ENCODE data around the gene CABCOCO1.

Gene CABCOCO1

DNA sequence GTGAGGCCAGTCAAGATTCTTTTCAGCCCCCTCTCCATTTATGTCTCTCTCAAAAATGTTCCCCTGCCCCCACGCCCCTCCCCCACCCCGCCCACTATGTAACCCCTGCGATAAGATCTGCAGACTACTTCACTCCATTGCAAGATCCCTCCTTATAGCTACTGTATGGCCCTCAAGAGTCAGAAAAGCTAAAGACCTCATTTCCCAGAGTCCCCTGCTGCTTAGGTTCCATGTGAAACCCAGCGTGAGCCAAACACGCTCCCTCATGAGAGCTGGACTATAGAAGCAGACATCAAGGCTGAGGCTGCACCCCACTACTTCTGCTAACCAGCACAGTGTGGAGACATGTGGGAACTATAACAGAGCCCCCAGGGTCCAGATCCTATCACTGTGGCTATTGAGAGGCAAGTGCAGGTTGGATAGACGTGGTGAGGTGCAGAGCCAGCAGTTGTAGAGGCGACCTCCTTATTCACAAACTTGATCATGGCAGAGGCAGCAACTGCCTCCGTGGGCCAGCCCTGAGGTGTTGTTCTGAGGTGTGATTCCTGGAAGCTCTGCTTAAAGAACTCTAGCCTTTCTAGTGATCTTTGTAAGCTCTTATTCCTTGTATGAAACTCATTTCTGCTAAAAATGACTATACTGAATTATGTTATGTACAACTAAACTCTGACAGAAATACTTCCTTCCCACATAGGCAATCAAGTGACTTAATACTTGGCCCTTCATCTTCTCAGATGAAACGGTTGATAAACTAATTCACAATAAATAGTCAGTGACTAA lies 121.8 kb downstream of the CABCOCO1 start:
- no peaks in the 10 kb centered on the region for H3K36me3 ChIP-seq (ENCODE audit: control insufficient read depth, insufficient read depth, low read length)
- H3K27me3 ChIP-seq (ENCODE audit: control insufficient read depth, insufficient read depth, low read length), result no peaks in the 10 kb centered on the region
- H3K4me1 ChIP-seq (ENCODE audit: control insufficient read depth, insufficient read depth, low read length), result no peaks in the 10 kb centered on the region
- H3K27ac ChIP-seq (ENCODE audit: low read length), result no peak overlapping the region
- H3K9me3 ChIP-seq (ENCODE audit: control insufficient read depth, insufficient read depth, low read length), result no peaks in the 10 kb centered on the region
- no peak overlapping the region for H3K4me3 ChIP-seq (ENCODE audit: low read length)
- no CpG with 5 or more reads among the region's 9 CpGs for WGBS (ENCODE audit: insufficient coverage, insufficient read length)
- DNase-seq (ENCODE audit: low read depth, low spot score), result no peak

- Histone ChIP-seq H3K4me1 (ENCODE audit: control insufficient read depth, insufficient read depth, low read length) (no peaks in the 10 kb centered on the region), H3K27ac (ENCODE audit: low read length) (no peak overlapping the region), H3K9me3 (ENCODE audit: control insufficient read depth, insufficient read depth, low read length) (no peaks in the 10 kb centered on the region), H3K36me3 (ENCODE audit: control insufficient read depth, insufficient read depth, low read length) (no peaks in the 10 kb centered on the region), H3K4me3 (ENCODE audit: low read length) (no peak overlapping the region), H3K27me3 (ENCODE audit: control insufficient read depth, insufficient read depth, low read length) (no peaks in the 10 kb centered on the region)
- DNase-seq (ENCODE audit: low read depth, low spot score), result no peak
- WGBS (ENCODE audit: insufficient coverage, insufficient read length), result no CpG with 5 or more reads among the region's 3 CpGs
Observed at GRCh38 chr10:61785473-61786105, 122.9 kb downstream of the CABCOCO1 start.

DNA sequence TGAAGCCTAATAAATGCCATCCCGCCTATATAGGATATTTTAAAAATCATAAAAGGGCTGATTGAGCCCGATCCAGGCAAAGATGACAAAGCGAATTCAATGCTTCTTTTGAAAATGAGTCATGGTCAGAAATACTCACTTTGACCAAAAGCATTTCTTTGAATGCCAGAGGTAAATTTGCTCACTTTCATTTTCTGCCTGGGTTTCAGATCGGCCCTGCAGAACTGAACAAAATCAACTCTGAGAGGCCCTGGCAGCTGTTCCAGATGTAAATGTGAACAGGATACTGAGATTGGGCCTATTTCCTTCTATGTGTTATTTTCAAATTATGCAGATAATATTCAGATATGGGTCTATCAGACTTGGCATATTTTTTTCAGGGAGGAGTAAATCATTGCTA lies 124.0 kb downstream of the CABCOCO1 start:
- Histone ChIP-seq H3K4me3 (ENCODE audit: low read length) (no peak overlapping the region), H3K9me3 (ENCODE audit: control insufficient read depth, insufficient read depth, low read length) (no peaks in the 10 kb centered on the region), H3K27ac (ENCODE audit: low read length) (no peak overlapping the region), H3K27me3 (ENCODE audit: control insufficient read depth, insufficient read depth, low read length) (no peaks in the 10 kb centered on the region), H3K4me1 (ENCODE audit: control insufficient read depth, insufficient read depth, low read length) (no peaks in the 10 kb centered on the region), H3K36me3 (ENCODE audit: control insufficient read depth, insufficient read depth, low read length) (no peaks in the 10 kb centered on the region)
- no CpG with 5 or more reads among the region's 4 CpGs for WGBS (ENCODE audit: insufficient coverage, insufficient read length)
- DNase-seq (ENCODE audit: low read depth, low spot score), result no peak

- Histone ChIP-seq H3K27ac (ENCODE audit: low read length) (no peak overlapping the region), H3K4me1 (ENCODE audit: control insufficient read depth, insufficient read depth, low read length) (no peaks in the 10 kb centered on the region)
- no CpG with 5 or more reads among the region's 3 CpGs for WGBS (ENCODE audit: insufficient coverage, insufficient read length)
Observed at GRCh38 chr10:61787170-61787569, 124.4 kb downstream of the CABCOCO1 start.

DNA sequence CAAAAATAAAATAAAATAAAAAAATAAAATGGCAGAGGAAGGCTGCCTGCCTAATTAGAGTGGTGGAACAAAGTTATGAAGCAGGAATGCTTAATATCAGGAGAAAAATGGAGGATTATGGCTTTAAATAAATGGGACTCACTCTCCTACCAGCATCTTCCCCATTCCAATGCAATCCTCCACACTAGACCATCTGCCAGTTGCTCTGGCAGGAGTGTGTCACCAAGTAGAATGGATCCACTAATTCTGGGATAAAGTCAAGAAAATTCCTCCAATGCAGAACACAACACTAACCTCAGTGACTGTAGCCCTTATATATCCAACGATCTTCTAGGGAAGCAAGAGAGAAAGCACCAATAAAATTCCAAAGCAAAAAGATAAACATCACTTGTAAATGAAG lies 126.3 kb downstream of the CABCOCO1 start:
- WGBS (ENCODE audit: insufficient coverage, insufficient read length), result no CpG with 5 or more reads among the region's 1 CpG
- no peak overlapping the region for H3K27ac ChIP-seq (ENCODE audit: low read length)
- H3K9me3 ChIP-seq (ENCODE audit: control insufficient read depth, insufficient read depth, low read length), result no peaks in the 10 kb centered on the region
- DNase-seq (ENCODE audit: low read depth, low spot score), result no peak
- H3K36me3 ChIP-seq (ENCODE audit: control insufficient read depth, insufficient read depth, low read length), result no peaks in the 10 kb centered on the region
- no peaks in the 10 kb centered on the region for H3K4me1 ChIP-seq (ENCODE audit: control insufficient read depth, insufficient read depth, low read length)
- H3K27me3 ChIP-seq (ENCODE audit: control insufficient read depth, insufficient read depth, low read length), result no peaks in the 10 kb centered on the region
- H3K4me3 ChIP-seq (ENCODE audit: low read length), result no peak overlapping the region

More at GRCh38 chr10:61787170-61787569, 124.4 kb downstream of the CABCOCO1 start:
- no peak for DNase-seq (ENCODE audit: low read depth, low spot score)
- Histone ChIP-seq H3K27me3 (ENCODE audit: control insufficient read depth, insufficient read depth, low read length) (no peaks in the 10 kb centered on the region), H3K9me3 (ENCODE audit: control insufficient read depth, insufficient read depth, low read length) (no peaks in the 10 kb centered on the region), H3K36me3 (ENCODE audit: control insufficient read depth, insufficient read depth, low read length) (no peaks in the 10 kb centered on the region), H3K4me3 (ENCODE audit: low read length) (no peak overlapping the region)

GRCh38 chr10:61791216-61791615 lies 128.5 kb downstream of the CABCOCO1 start:
- Histone ChIP-seq H3K9me3 (ENCODE audit: control insufficient read depth, insufficient read depth, low read length) (no peaks in the 10 kb centered on the region), H3K36me3 (ENCODE audit: control insufficient read depth, insufficient read depth, low read length) (no peaks in the 10 kb centered on the region), H3K4me1 (ENCODE audit: control insufficient read depth, insufficient read depth, low read length) (no peaks in the 10 kb centered on the region), H3K4me3 (ENCODE audit: low read length) (no peak overlapping the region), H3K27ac (ENCODE audit: low read length) (no peak overlapping the region), H3K27me3 (ENCODE audit: control insufficient read depth, insufficient read depth, low read length) (no peaks in the 10 kb centered on the region)
- DNase-seq (ENCODE audit: low read depth, low spot score), result no peak
- WGBS (ENCODE audit: insufficient coverage, insufficient read length), result no CpG with 5 or more reads among the region's 2 CpGs

DNA sequence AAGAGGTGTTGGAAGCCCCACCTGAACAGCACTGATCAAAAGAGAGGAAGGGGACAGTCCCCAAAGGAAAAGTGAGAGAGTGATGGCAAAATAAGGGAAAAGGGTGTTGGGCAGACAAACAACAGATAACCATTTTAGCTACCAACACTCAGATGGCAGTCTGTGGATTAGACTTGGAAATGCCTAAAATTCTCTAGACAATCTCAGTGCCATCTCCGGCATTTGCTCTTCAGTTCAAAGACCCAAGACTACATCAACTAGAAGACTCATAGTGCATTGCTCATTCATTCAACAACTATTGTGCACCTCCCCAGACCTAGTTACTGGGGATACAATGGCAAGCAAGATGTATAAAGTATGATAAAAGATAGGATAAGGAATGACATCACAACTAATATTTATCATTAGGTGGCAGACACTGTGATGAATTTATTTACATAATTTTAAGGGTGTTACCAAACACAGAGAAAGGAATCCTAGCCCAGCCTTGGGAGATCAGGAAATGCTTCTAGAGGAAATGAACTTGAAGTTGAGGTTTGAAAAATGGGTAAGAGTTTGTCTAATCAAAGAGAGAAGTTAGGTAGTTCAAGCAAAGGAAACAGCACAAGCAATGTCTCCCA lies 129.5 kb downstream of the CABCOCO1 start:
- Histone ChIP-seq H3K4me3 (ENCODE audit: low read length) (no peak overlapping the region), H3K27ac (ENCODE audit: low read length) (no peak overlapping the region), H3K9me3 (ENCODE audit: control insufficient read depth, insufficient read depth, low read length) (no peaks in the 10 kb centered on the region), H3K36me3 (ENCODE audit: control insufficient read depth, insufficient read depth, low read length) (no peaks in the 10 kb centered on the region), H3K4me1 (ENCODE audit: control insufficient read depth, insufficient read depth, low read length) (no peaks in the 10 kb centered on the region), H3K27me3 (ENCODE audit: control insufficient read depth, insufficient read depth, low read length) (no peaks in the 10 kb centered on the region)
- DNase-seq (ENCODE audit: low read depth, low spot score), result no peak
- no CpG with 5 or more reads among the region's 1 CpG for WGBS (ENCODE audit: insufficient coverage, insufficient read length)

DNA sequence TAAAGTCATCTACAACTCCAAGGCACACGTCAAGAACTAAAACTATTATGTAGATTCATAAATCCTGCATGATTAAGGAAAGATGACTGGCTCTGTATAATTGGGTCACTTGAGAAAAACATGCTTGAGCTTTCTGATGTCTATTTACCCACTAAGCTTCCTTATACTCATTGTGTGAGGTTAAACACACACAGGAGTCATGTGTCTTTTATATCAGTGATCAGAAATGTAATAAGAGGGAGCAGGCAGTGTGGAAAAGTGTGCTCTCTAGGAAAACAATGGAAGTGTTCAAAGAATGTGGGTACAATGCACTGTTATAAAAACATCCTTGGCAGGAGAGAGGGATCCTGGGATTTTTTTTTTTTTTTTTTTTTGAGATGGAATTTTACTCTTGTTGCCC lies 130.2 kb downstream of the CABCOCO1 start:
- Histone ChIP-seq H3K27me3 (ENCODE audit: control insufficient read depth, insufficient read depth, low read length) (no peaks in the 10 kb centered on the region), H3K36me3 (ENCODE audit: control insufficient read depth, insufficient read depth, low read length) (no peaks in the 10 kb centered on the region), H3K4me1 (ENCODE audit: control insufficient read depth, insufficient read depth, low read length) (no peaks in the 10 kb centered on the region), H3K27ac (ENCODE audit: low read length) (no peak overlapping the region), H3K9me3 (ENCODE audit: control insufficient read depth, insufficient read depth, low read length) (no peaks in the 10 kb centered on the region), H3K4me3 (ENCODE audit: low read length) (no peak overlapping the region)
- DNase-seq (ENCODE audit: low read depth, low spot score), result no peak
- WGBS (ENCODE audit: insufficient coverage, insufficient read length), result no CpG with 5 or more reads among the region's 1 CpG

GRCh38 chr10:61793760-61794703 lies 131.3 kb downstream of the CABCOCO1 start:
- no peak overlapping the region for H3K4me3 ChIP-seq (ENCODE audit: low read length)
- no peak overlapping the region for H3K27ac ChIP-seq (ENCODE audit: low read length)
- no CpG with 5 or more reads among the region's 5 CpGs for WGBS (ENCODE audit: insufficient coverage, insufficient read length)

DNA sequence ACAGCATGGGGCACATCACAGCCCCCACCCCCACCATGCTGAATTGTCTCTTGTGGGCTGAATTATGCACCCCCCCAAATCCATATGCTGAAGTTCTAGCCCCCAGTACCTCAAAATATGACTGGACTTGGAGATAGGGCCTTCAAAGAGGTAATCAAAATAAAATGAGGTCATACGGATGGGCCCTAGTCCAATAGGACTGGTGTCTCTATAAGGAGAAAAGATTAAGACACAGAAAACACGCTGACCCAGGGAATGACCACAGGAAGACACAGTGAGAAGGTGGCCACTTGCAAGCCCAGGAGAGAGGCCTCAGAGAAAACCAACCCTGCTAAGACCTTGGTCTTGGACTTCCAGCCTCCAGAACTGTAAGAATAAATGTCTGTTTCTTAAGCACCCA lies 132.4 kb downstream of the CABCOCO1 start:
- no peak overlapping the region for H3K4me3 ChIP-seq (ENCODE audit: low read length)
- no peaks in the 10 kb centered on the region for H3K36me3 ChIP-seq (ENCODE audit: control insufficient read depth, insufficient read depth, low read length)
- H3K27ac ChIP-seq (ENCODE audit: low read length), result no peak overlapping the region
- H3K27me3 ChIP-seq (ENCODE audit: control insufficient read depth, insufficient read depth, low read length), result no peaks in the 10 kb centered on the region
- no peaks in the 10 kb centered on the region for H3K4me1 ChIP-seq (ENCODE audit: control insufficient read depth, insufficient read depth, low read length)
- WGBS (ENCODE audit: insufficient coverage, insufficient read length), result no CpG with 5 or more reads among the region's 2 CpGs
- DNase-seq (ENCODE audit: low read depth, low spot score), result no peak
- H3K9me3 ChIP-seq (ENCODE audit: control insufficient read depth, insufficient read depth, low read length), result no peaks in the 10 kb centered on the region

More at GRCh38 chr10:61793760-61794703, 131.3 kb downstream of the CABCOCO1 start:
- H3K36me3 ChIP-seq (ENCODE audit: control insufficient read depth, insufficient read depth, low read length), result no peaks in the 10 kb centered on the region
- H3K9me3 ChIP-seq (ENCODE audit: control insufficient read depth, insufficient read depth, low read length), result no peaks in the 10 kb centered on the region
- no peaks in the 10 kb centered on the region for H3K4me1 ChIP-seq (ENCODE audit: control insufficient read depth, insufficient read depth, low read length)
- DNase-seq (ENCODE audit: low read depth, low spot score), result no peak
- H3K27me3 ChIP-seq (ENCODE audit: control insufficient read depth, insufficient read depth, low read length), result no peaks in the 10 kb centered on the region

Data from iPS DF 6.9 (cell line).